HEK293 (cell line): ENCODE measurements around the gene NOC4L.

ENCODE experiments used
- CTCF ChIP-seq: fragments of 450-650 bp; formaldehyde crosslinking; IDR thresholded peaks from 2 replicates; pipeline ENCODE4 v1.5.1; 2016; ENCODE audit warnings: missing biosample characterization, missing genetic modification characterization
- PATZ1 ChIP-seq: fragments of 450-650 bp; formaldehyde crosslinking; IDR thresholded peaks from 2 replicates; pipeline ENCODE4 v1.5.1; 2016; ENCODE audit warnings: missing biosample characterization, missing genetic modification characterization
- TCF7L2 ChIP-seq: IDR thresholded peaks from 2 replicates; pipeline ENCODE4 v1.6.1; 2011; ENCODE audit warnings: low read depth, mild to moderate bottlenecking, inconsistent platforms, low read length, moderate library complexity, borderline replicate concordance
- ZNF514 ChIP-seq: fragments of 450-650 bp; formaldehyde crosslinking; IDR thresholded peaks from 2 replicates; pipeline ENCODE4 v1.5.1; 2016; ENCODE audit warnings: missing biosample characterization, missing genetic modification characterization
- ZNF626 ChIP-seq: fragments of 450-650 bp; sonication (Bioruptor Pico); formaldehyde crosslinking; IDR thresholded peaks from 2 replicates; pipeline ENCODE4 v1.5.1; 2018; ENCODE audit warnings: missing biosample characterization, missing genetic modification characterization, inconsistent platforms

GRCh38 chr12:132199101-132199500 lies 54.8 kb downstream of the NOC4L start:
- TF ChIP-seq CTCF (tag by site-specific recombination), result no peak
- no peak for TF ChIP-seq ZNF514 (tag by site-specific recombination)
- no peak for TF ChIP-seq PATZ1 (tag by site-specific recombination)
- no peak for TF ChIP-seq TCF7L2
- TF ChIP-seq ZNF626 (tag by site-specific recombination), result no peak
